ENCODE measurements around the gene GON4L. TPM values are rescaled to one million over a fixed set of nuclear protein-coding genes. Genes with fewer than 3 reads are reported as not detected.
"Not testable (repeated sequence)": the region's sequence is repeated elsewhere in the genome, so short reads cannot be mapped to it uniquely, and the experiment has no call there.

The GON4L gene
- total RNA-seq, 1 experiment from 2014 or later: 67.1 TPM

GRCh38 chr1:155745284-155746228, 111.5 kb downstream of the GON4L start:
- not testable (repeated sequence) for H3K27me3 Mint-ChIP-seq (ENCODE audit: unreplicated experiment)

GRCh38 chr1:155744711-155745283, 112.2 kb downstream of the GON4L start:
- intact Hi-C loops (cut with micrococcal nuclease; ENCODE audit: unreplicated experiment): no loop called here
- no peak for DNase-seq
- no peaks in the 10 kb centered on the region for H3K9me3 Mint-ChIP-seq (ENCODE audit: low read depth, unreplicated experiment)
- peak overlapping the region; percentile 90 for H3K4me3 Mint-ChIP-seq (ENCODE audit: low read depth, unreplicated experiment)
- H3K36me3 Mint-ChIP-seq (ENCODE audit: insufficient read depth, unreplicated experiment): peaks cover 30% of the 10 kb centered on the region
- TF ChIP-seq, protein P1, sequence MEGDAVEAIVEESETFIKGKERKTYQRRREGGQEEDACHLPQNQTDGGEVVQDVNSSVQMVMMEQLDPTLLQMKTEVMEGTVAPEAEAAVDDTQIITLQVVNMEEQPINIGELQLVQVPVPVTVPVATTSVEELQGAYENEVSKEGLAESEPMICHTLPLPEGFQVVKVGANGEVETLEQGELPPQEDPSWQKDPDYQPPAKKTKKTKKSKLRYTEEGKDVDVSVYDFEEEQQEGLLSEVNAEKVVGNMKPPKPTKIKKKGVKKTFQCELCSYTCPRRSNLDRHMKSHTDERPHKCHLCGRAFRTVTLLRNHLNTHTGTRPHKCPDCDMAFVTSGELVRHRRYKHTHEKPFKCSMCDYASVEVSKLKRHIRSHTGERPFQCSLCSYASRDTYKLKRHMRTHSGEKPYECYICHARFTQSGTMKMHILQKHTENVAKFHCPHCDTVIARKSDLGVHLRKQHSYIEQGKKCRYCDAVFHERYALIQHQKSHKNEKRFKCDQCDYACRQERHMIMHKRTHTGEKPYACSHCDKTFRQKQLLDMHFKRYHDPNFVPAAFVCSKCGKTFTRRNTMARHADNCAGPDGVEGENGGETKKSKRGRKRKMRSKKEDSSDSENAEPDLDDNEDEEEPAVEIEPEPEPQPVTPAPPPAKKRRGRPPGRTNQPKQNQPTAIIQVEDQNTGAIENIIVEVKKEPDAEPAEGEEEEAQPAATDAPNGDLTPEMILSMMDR (IDR thresholded peaks at IDR 0.05; ENCODE audit: unreplicated experiment): no peak
- BruUV-seq (replicated peaks): TSS peak; percentile 85
- H3K27ac Mint-ChIP-seq (ENCODE audit: unreplicated experiment): peak overlapping the region; percentile 85
- CTCF ChIA-PET: interaction anchor here (0.6 kb wide), 1 partner anchor 601 kb away, joined by 6 read pairs; no protein-coding TSS in a partner anchor
- no peaks in the 10 kb centered on the region for H3K27me3 Mint-ChIP-seq (ENCODE audit: unreplicated experiment)
- H3K4me1 Mint-ChIP-seq (ENCODE audit: low read depth, unreplicated experiment): peaks cover 8% of the 10 kb centered on the region

More at GRCh38 chr1:155745284-155746228, 111.5 kb downstream of the GON4L start:
- H3K4me1 Mint-ChIP-seq (ENCODE audit: low read depth, unreplicated experiment); BruUV-seq (replicated peaks); H3K9me3 Mint-ChIP-seq (ENCODE audit: low read depth, unreplicated experiment); intact Hi-C loops (cut with micrococcal nuclease; ENCODE audit: unreplicated experiment): not testable (repeated sequence)
- peak; percentile 97 for DNase-seq
- peak overlapping the region; percentile 85 for H3K27ac Mint-ChIP-seq (ENCODE audit: unreplicated experiment)
- H3K36me3 Mint-ChIP-seq (ENCODE audit: insufficient read depth, unreplicated experiment): peaks cover 33% of the 10 kb centered on the region
- CTCF ChIA-PET: interaction anchor here (0.6 kb wide), 1 partner anchor 600 kb away, joined by 6 read pairs; no protein-coding TSS in a partner anchor
- peak overlapping the region; percentile 90 for H3K4me3 Mint-ChIP-seq (ENCODE audit: low read depth, unreplicated experiment)

DNA sequence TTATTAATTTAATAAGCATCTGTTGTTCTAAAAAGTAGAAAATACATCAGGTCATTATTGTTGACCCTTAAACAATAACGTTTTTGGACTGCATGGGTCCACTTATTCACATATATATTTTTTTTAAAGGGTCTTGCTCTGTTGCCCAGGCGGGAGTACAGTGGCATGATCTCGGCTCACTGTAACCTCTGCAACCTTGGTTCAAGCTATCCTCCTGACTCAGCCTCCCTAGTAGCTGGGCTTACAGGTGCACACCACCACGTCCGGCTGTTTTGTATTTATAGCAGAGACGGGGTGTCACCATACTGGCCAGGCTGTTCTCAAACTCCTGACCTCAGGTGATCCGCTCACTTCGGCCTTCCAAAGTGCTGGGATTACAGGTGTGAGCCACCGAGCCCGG, 115.1 kb downstream of the GON4L start:
- CTCF ChIA-PET: no interaction called here
- H3K9me3 Mint-ChIP-seq (ENCODE audit: low read depth, unreplicated experiment): no peaks in the 10 kb centered on the region

DNA sequence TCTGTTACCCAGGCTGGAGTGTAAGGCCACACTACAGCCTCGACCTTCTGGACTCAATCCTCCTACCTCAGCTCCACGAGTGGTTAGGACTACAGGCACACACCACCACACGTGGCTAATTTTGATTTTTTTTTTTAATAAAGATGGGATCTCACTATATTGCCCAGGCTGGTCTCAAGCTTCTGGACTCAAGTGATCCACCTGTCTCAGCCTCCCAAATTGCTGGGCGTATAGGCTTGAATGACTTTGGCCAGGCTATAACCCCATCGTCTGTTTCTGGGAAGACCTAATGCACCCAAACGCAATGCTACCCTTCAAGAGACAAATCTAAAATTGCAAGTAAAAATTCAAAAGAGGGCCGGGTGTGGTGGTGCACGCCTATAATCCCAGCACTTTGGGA, 116.0 kb downstream of the GON4L start:
- Mint-ChIP-seq H3K27me3 (ENCODE audit: unreplicated experiment) (no peaks in the 10 kb centered on the region), H3K4me3 (ENCODE audit: low read depth, unreplicated experiment) (no peak overlapping the region), H3K9me3 (ENCODE audit: low read depth, unreplicated experiment) (no peaks in the 10 kb centered on the region), H3K36me3 (ENCODE audit: insufficient read depth, unreplicated experiment) (peaks cover 45% of the 10 kb centered on the region), H3K4me1 (ENCODE audit: low read depth, unreplicated experiment) (peaks cover 8% of the 10 kb centered on the region), H3K27ac (ENCODE audit: unreplicated experiment) (no peak overlapping the region)
- DNase-seq: no peak
- no TSS peak for BruUV-seq (replicated peaks)
- CTCF ChIA-PET: no interaction called here
- TF ChIP-seq, protein P1 (IDR thresholded peaks at IDR 0.05; ENCODE audit: unreplicated experiment): no peak
- intact Hi-C loops (cut with micrococcal nuclease; ENCODE audit: unreplicated experiment): no loop called here

More for the DNA sequence above, 115.1 kb downstream of the GON4L start:
- Mint-ChIP-seq H3K4me1 (ENCODE audit: low read depth, unreplicated experiment) (peaks cover 8% of the 10 kb centered on the region), H3K27me3 (ENCODE audit: unreplicated experiment) (no peaks in the 10 kb centered on the region), H3K27ac (ENCODE audit: unreplicated experiment) (no peak overlapping the region), H3K36me3 (ENCODE audit: insufficient read depth, unreplicated experiment) (peaks cover 38% of the 10 kb centered on the region), H3K4me3 (ENCODE audit: low read depth, unreplicated experiment) (no peak overlapping the region)
- intact Hi-C loops (cut with micrococcal nuclease; ENCODE audit: unreplicated experiment): no loop called here
- DNase-seq: no peak
- BruUV-seq (replicated peaks): no TSS peak
- TF ChIP-seq, protein P1 (IDR thresholded peaks at IDR 0.05; ENCODE audit: unreplicated experiment): no peak
